HEK293 (cell line): Measurements from ENCODE around the gene MUC12.
"Not testable (repeated sequence)": the region's sequence is repeated elsewhere in the genome, so short reads cannot be mapped to it uniquely, and the experiment has no call there.

Source experiments
- MZF1 ChIP-seq: fragments of 450-650 bp; formaldehyde crosslinking; IDR thresholded peaks from 2 replicates; pipeline ENCODE4 v1.5.1; 2017; ENCODE audit warnings: missing biosample characterization, missing genetic modification characterization, borderline replicate concordance
- ZNF2 ChIP-seq: fragments of 450-650 bp; formaldehyde crosslinking; IDR thresholded peaks from 2 replicates; pipeline ENCODE4 v1.5.1; 2016; ENCODE audit warnings: missing biosample characterization, missing genetic modification characterization
- ZNF24 ChIP-seq: fragments of 450-650 bp; formaldehyde crosslinking; IDR thresholded peaks from 2 replicates; pipeline ENCODE4 v1.5.1; 2016; ENCODE audit warnings: missing biosample characterization, missing genetic modification characterization
- ZNF324 ChIP-seq: fragments of 450-650 bp; formaldehyde crosslinking; IDR thresholded peaks from 2 replicates; pipeline ENCODE4 v1.5.1; 2016; ENCODE audit warnings: missing biosample characterization, missing genetic modification characterization
- ZNF48 ChIP-seq: fragments of 450-650 bp; formaldehyde crosslinking; IDR thresholded peaks from 2 replicates; pipeline ENCODE4 v1.5.1; 2016; ENCODE audit warnings: missing biosample characterization, missing genetic modification characterization
- ZNF623 ChIP-seq: fragments of 450-650 bp; formaldehyde crosslinking; IDR thresholded peaks from 2 replicates; pipeline ENCODE4 v1.5.1; 2016; ENCODE audit warnings: missing biosample characterization, missing genetic modification characterization
- ZNF677 ChIP-seq: fragments of 450-650 bp; IDR thresholded peaks from 2 replicates; pipeline ENCODE4 v1.5.0; 2018; ENCODE audit warnings: missing biosample characterization, mild to moderate bottlenecking, missing genetic modification characterization, moderate library complexity
- ZNF777 ChIP-seq: fragments of 450-650 bp; formaldehyde crosslinking; IDR thresholded peaks from 2 replicates; pipeline ENCODE4 v1.5.1; 2017; ENCODE audit warnings: missing biosample characterization, missing genetic modification characterization, borderline replicate concordance
- TF ChIP-seq, protein P1 (sequence below): fragments of 450-650 bp; formaldehyde crosslinking; IDR thresholded peaks from 2 replicates; pipeline ENCODE4 v1.5.1; 2016; ENCODE audit warnings: missing biosample characterization, missing genetic modification characterization

DNA sequence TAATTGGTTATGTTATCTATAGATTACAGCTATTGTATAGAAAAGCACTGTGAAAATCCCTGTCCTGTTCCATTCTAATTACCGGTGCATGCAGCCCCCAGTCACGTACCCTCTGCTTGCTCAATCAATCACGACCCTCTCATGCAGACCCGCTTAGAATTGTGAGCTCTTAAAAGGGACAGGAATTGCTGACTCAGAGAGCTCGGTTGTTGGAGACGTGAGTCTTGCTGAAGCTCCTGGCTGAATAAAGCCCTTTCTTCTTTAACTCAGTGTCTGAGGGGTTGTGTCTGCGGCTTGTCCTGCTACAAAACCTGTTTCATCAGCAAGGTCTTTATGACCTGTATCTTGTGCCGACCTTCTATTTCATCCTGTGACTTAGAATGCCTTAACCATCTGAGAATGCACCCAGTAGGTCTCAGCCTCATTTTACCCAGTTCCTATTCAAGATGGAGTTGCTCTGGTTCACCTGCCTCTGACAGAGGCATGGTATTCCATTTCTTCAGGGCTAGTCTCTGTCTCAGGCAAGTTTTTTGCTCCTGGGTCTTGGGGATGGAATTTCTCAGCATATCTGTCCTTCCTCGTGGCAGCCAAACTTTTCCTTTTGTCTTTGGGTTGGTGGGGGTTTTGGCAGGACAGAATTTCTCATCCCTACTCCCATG, 49.5 kb upstream of the MUC12 start:
- TF ChIP-seq ZNF48 (tag by site-specific recombination); ZNF24; ZNF677; ZNF623 (tag by site-specific recombination); MZF1 (tag by site-specific recombination); ZNF777 (tag by site-specific recombination); ZNF324 (tag by site-specific recombination); ZNF2: not testable (repeated sequence)
- TF ChIP-seq, protein P1, sequence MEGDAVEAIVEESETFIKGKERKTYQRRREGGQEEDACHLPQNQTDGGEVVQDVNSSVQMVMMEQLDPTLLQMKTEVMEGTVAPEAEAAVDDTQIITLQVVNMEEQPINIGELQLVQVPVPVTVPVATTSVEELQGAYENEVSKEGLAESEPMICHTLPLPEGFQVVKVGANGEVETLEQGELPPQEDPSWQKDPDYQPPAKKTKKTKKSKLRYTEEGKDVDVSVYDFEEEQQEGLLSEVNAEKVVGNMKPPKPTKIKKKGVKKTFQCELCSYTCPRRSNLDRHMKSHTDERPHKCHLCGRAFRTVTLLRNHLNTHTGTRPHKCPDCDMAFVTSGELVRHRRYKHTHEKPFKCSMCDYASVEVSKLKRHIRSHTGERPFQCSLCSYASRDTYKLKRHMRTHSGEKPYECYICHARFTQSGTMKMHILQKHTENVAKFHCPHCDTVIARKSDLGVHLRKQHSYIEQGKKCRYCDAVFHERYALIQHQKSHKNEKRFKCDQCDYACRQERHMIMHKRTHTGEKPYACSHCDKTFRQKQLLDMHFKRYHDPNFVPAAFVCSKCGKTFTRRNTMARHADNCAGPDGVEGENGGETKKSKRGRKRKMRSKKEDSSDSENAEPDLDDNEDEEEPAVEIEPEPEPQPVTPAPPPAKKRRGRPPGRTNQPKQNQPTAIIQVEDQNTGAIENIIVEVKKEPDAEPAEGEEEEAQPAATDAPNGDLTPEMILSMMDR (tag by site-specific recombination): not testable (repeated sequence)
